ENCODE data around the gene SFSWAP.
"Not testable (repeated sequence)": the region's sequence is repeated elsewhere in the genome, so short reads cannot be mapped to it uniquely, and the experiment has no call there.

DNA sequence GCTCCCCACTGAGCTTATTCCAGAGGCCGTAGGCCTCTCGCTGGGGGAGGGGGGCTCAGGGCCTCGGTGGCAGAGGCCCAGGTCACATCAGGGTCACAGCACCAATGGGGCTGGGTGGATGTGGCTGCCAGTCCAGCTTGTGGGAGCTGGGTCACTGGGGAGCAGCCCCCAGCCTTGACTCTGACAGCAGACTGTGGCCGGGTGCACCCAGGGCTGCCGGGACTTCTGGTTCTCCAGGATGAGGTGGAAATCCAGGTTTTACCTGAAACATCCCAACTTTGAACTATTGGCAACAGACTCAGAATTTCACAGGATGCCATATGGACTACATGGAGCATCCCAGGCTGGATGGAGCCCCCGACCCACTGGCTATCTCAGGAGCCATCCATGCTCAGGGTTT, 33.8 kb upstream of the SFSWAP start:
- TF ChIP-seq CTCF, POLR2A (IDR thresholded peaks at IDR 0.05): not testable (repeated sequence)
